ENCODE measurements around the gene IL3RA. TPM values are rescaled to one million over a fixed set of nuclear protein-coding genes. Genes with fewer than 3 reads are reported as not detected.
"Not testable (repeated sequence)": the region's sequence is repeated elsewhere in the genome, so short reads cannot be mapped to it uniquely, and the experiment has no call there.

The IL3RA gene
- total and polyA plus RNA-seq, 4 donors = 0.33 to 1.7 (median 1.0) TPM

DNA sequence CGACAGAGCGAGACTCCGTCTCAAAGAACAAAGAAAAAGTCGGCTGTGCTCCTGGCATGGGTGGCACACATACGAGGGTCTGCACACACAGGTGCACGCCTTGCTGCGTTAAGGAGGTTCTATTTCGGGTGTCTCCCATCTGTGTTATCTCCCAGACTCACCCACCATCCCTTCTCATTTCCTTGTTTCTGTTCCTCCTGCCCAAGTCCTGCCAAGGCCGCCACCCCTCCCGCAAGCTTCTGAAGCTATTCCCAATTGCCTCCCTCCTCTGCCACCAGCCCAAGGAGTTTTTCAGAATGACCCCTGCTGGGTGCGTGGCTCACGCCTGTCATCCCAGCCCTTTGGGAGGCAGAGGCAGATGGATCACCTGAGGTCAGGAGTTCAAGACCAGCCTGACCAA is 6.0 kb upstream of the IL3RA start:
- no peak overlapping the region for H3K4me3 ChIP-seq (ENCODE audit: low read depth in 1 of 3, low read length in 3 of 3)
- 72% methylated on average over 12 of the region's 12 CpGs for WGBS
- DNase-seq (ENCODE audit: low spot score) = no peak
- no peaks in the 10 kb centered on the region for H3K36me3 ChIP-seq (ENCODE audit: control insufficient read depth in 4 of 4, insufficient read depth in 3 of 4, low read depth in 1 of 4, low read length in 3 of 4)
- TF ChIP-seq EGR1 (IDR thresholded peaks at IDR 0.05; ENCODE audit: low read depth in 2 of 2) = no peak
- no peak for TF ChIP-seq HNF4A (conservative IDR thresholded peaks at IDR 0.05)
- H3K9ac ChIP-seq (ENCODE audit: low read depth in 1 of 2, low read length in 2 of 2) = no peak overlapping the region
- H3K4me1 ChIP-seq (ENCODE audit: control insufficient read depth in 4 of 4, insufficient read depth in 4 of 4, low read length in 3 of 4) = no peaks in the 10 kb centered on the region
- H3K27ac ChIP-seq (ENCODE audit: low read depth in 1 of 2, low read length in 2 of 2) = no peak overlapping the region
- H3K27me3 ChIP-seq (ENCODE audit: control insufficient read depth in 4 of 4, insufficient read depth in 4 of 4, low read length in 3 of 4) = no peaks in the 10 kb centered on the region
- no peaks in the 10 kb centered on the region for H3K9me3 ChIP-seq (ENCODE audit: control insufficient read depth in 4 of 4, low read length in 3 of 4)

DNA sequence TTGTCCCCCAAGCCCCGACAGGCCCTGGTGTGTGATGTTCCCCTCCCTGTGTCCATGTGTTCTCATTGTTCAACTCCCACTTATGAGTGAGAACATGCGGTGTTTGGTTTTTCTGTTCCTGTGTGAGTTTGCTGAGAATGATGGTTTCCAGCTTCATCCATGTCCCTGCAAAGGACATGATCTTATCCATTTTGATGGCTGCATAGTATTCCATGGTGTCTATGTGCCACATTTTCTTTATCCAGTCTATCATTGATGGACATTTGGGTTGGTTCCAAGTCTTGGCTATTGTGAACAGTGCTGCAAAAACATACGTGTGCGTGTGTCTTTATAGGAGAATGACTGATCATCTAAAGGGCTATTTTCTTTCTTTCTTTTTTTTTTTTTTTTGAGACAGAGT is 4.2 kb upstream of the IL3RA start:
- H3K4me3 ChIP-seq (ENCODE audit: low read depth in 1 of 3, low read length in 3 of 3); H3K36me3 ChIP-seq (ENCODE audit: control insufficient read depth in 4 of 4, insufficient read depth in 3 of 4, low read depth in 1 of 4, low read length in 3 of 4); H3K9ac ChIP-seq (ENCODE audit: low read depth in 1 of 2, low read length in 2 of 2); H3K27ac ChIP-seq (ENCODE audit: low read depth in 1 of 2, low read length in 2 of 2); H3K4me1 ChIP-seq (ENCODE audit: control insufficient read depth in 4 of 4, insufficient read depth in 4 of 4, low read length in 3 of 4); H3K9me3 ChIP-seq (ENCODE audit: control insufficient read depth in 4 of 4, low read length in 3 of 4); H3K27me3 ChIP-seq (ENCODE audit: control insufficient read depth in 4 of 4, insufficient read depth in 4 of 4, low read length in 3 of 4); DNase-seq (ENCODE audit: low spot score): not testable (repeated sequence)
- WGBS = 81% methylated on average over 4 of the region's 4 CpGs

DNA sequence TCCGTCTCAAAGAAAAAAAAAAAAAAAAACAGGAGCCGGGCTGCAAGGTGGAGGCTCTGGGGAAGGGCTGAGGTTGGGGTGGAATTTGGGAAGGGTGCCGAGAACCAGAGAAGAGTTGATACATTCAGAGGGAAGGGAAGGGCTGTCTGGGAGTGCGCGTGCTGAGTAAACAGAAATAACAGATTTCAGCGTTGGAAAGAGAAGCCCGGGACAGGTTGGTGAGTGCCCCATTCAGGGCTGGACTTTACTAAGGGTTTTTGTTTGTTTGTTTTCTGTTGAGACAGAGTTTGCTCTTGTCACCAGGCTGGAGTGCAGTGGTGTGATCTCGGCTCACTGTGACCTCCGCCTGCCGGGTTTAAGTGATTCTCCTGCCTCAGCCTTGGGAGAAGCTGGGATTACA is 1.7 kb upstream of the IL3RA start:
- DNase-seq (ENCODE audit: low spot score) = no peak
- no peaks in the 10 kb centered on the region for H3K4me1 ChIP-seq (ENCODE audit: control insufficient read depth in 4 of 4, insufficient read depth in 4 of 4, low read length in 3 of 4)

GRCh38 chrX:1336948-1337779 is 579 bp downstream of the IL3RA start:
- DNase-seq (ENCODE audit: low spot score) = no peak
- WGBS = 68% methylated on average over 18 of the region's 18 CpGs
- TF ChIP-seq, protein P1, sequence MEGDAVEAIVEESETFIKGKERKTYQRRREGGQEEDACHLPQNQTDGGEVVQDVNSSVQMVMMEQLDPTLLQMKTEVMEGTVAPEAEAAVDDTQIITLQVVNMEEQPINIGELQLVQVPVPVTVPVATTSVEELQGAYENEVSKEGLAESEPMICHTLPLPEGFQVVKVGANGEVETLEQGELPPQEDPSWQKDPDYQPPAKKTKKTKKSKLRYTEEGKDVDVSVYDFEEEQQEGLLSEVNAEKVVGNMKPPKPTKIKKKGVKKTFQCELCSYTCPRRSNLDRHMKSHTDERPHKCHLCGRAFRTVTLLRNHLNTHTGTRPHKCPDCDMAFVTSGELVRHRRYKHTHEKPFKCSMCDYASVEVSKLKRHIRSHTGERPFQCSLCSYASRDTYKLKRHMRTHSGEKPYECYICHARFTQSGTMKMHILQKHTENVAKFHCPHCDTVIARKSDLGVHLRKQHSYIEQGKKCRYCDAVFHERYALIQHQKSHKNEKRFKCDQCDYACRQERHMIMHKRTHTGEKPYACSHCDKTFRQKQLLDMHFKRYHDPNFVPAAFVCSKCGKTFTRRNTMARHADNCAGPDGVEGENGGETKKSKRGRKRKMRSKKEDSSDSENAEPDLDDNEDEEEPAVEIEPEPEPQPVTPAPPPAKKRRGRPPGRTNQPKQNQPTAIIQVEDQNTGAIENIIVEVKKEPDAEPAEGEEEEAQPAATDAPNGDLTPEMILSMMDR (IDR thresholded peaks at IDR 0.05; ENCODE audit: low read depth, low read length, missing input control) = no peak
- TF ChIP-seq MAX (IDR thresholded peaks at IDR 0.05) = no peak
- Histone ChIP-seq H3K4me3 (ENCODE audit: low read depth in 1 of 3, low read length in 3 of 3) (peak overlapping the region in 1 of 3 donors; percentile 21), H3K36me3 (ENCODE audit: control insufficient read depth in 4 of 4, insufficient read depth in 3 of 4, low read depth in 1 of 4, low read length in 3 of 4) (no peaks in the 10 kb centered on the region), H3K9ac (ENCODE audit: low read depth in 1 of 2, low read length in 2 of 2) (no peak overlapping the region), H3K27me3 (ENCODE audit: control insufficient read depth in 4 of 4, insufficient read depth in 4 of 4, low read length in 3 of 4) (no peaks in the 10 kb centered on the region), H3K4me1 (ENCODE audit: control insufficient read depth in 4 of 4, insufficient read depth in 4 of 4, low read length in 3 of 4) (no peaks in the 10 kb centered on the region), H3K9me3 (ENCODE audit: control insufficient read depth in 4 of 4, low read length in 3 of 4) (peaks cover 0 to 8% (median 2%) of the 10 kb centered on the region in 4 donors), H3K27ac (ENCODE audit: low read depth in 1 of 2, low read length in 2 of 2) (peak overlapping the region; percentile 14 to 15)

More for the DNA sequence above, 1.7 kb upstream of the IL3RA start:
- H3K36me3 ChIP-seq (ENCODE audit: control insufficient read depth in 4 of 4, insufficient read depth in 3 of 4, low read depth in 1 of 4, low read length in 3 of 4) = no peaks in the 10 kb centered on the region
- no peak overlapping the region for H3K9ac ChIP-seq (ENCODE audit: low read depth in 1 of 2, low read length in 2 of 2)
- H3K27me3 ChIP-seq (ENCODE audit: control insufficient read depth in 4 of 4, insufficient read depth in 4 of 4, low read length in 3 of 4) = no peaks in the 10 kb centered on the region
- peaks cover 0 to 3% (median 2%) of the 10 kb centered on the region in 4 donors for H3K9me3 ChIP-seq (ENCODE audit: control insufficient read depth in 4 of 4, low read length in 3 of 4)
- no peak overlapping the region for H3K4me3 ChIP-seq (ENCODE audit: low read depth in 1 of 3, low read length in 3 of 3)
- no peak overlapping the region for H3K27ac ChIP-seq (ENCODE audit: low read depth in 1 of 2, low read length in 2 of 2)
- WGBS = 37% methylated on average over 10 of the region's 10 CpGs
- TF ChIP-seq, protein P2, sequence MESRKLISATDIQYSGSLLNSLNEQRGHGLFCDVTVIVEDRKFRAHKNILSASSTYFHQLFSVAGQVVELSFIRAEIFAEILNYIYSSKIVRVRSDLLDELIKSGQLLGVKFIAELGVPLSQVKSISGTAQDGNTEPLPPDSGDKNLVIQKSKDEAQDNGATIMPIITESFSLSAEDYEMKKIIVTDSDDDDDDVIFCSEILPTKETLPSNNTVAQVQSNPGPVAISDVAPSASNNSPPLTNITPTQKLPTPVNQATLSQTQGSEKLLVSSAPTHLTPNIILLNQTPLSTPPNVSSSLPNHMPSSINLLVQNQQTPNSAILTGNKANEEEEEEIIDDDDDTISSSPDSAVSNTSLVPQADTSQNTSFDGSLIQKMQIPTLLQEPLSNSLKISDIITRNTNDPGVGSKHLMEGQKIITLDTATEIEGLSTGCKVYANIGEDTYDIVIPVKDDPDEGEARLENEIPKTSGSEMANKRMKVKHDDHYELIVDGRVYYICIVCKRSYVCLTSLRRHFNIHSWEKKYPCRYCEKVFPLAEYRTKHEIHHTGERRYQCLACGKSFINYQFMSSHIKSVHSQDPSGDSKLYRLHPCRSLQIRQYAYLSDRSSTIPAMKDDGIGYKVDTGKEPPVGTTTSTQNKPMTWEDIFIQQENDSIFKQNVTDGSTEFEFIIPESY (IDR thresholded peaks at IDR 0.05) = no peak
- TF ChIP-seq SP1 (IDR thresholded peaks at IDR 0.05) = peak; percentile 35
